Stimulated activated CD8-positive, alpha-beta memory T cell treated with anti-CD3 and anti-CD28 coated beads, Interleukin-4, amount 100 ng/mL, for 1 hour (primary cell): ENCODE measurements around the gene CCR1.

Experiments
- DNase-seq, 2 donors: peaks; one replicate each; pipeline ENCODE4 v3.0.0-alpha.2; 2020; ENCODE audit warnings: low read depth in 2 of 2, low spot score in 1 of 2

The CCR1 gene

GRCh38 chr3:46208167-46208704 is at the start of gene CCR1:
CCR1 (minus strand) TSS chr3:46208313; CDS start chr3:46204313, 4,000 bp downstream.
- DNase-seq = peak in 1 of 2 donors; percentile 10

- DNase-seq = no peak
These were observed 44.9 kb upstream of the CCR1 start for GRCh38 chr3:46252980-46253379.

GRCh38 chr3:46245146-46245545 is 37.0 kb upstream of the CCR1 start:
- DNase-seq = no peak

- no peak for DNase-seq
These were observed 35.4 kb upstream of the CCR1 start for GRCh38 chr3:46243560-46243959.

- DNase-seq = no peak
These were observed 34.0 kb upstream of the CCR1 start, which contains the start of gene CCR3 for GRCh38 chr3:46242120-46242519. CCR3 (plus strand) TSS chr3:46242460; CDS start chr3:46265159, 22,699 bp downstream.

GRCh38 chr3:46239952-46240351 is 31.8 kb upstream of the CCR1 start:
- DNase-seq = no peak

GRCh38 chr3:46239301-46239938 is 31.3 kb upstream of the CCR1 start:
- DNase-seq = no peak

DNA sequence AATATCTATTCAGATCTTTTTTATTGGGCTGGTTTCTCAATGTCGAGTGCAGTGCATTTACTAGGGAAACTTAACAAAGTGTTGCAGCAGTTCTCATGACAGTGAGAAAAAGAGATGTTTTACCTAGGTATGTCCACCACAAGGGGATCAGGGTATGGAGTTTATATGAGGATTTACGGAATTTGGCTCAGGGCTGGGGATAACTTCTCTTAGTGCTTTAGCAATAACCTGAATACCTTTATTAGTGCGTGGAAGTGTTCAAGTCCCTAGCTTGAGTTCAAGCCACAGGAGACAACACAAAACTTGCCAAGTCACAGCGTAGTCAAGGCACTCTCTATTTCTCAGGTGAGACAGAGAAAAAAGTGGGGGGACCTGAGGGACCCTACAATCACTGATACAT is 30.3 kb upstream of the CCR1 start:
- no peak for DNase-seq

GRCh38 chr3:46236294-46237054 is 28.4 kb upstream of the CCR1 start:
- no peak for DNase-seq

DNA sequence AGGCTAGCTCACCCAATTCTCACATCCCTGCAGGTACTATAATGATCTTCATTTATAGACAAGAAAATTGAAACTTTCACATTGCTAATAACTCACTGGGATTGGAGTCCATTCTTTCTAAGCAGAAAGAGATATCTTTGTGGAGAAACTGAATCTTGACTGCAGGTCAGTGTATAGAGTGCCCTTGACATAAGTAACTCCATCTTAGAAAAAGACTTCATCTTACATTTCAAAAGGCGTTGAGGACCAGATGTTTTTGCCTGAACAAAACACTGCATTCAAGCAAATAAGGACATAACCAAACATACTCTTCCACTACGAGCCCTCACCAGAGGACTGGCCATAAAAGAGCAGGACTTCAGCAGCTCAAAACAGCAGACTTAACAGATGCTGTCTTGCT is 27.3 kb upstream of the CCR1 start:
- no peak for DNase-seq

DNA sequence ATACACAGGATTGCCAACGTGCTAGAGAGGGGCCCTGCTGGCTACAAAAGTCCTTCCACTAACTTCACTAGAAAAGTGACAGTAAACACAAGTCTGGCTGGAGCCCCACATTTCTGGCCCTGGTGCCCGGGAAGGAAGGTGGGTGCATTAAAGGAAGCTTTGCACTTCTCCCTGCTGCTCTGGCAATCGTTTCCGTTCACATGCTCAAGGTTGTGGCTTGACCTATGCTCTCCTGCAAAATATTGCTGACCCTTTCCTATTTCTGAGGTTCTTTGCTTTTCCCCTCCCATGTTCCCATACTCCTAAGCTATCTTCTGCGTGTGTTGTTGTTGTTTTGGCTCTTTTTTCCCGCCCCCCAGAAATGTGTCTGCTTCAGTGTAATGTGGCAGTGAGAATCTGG is 25.1 kb upstream of the CCR1 start:
- no peak for DNase-seq

- no peak for DNase-seq
These were observed 23.2 kb upstream of the CCR1 start for GRCh38 chr3:46231323-46231722.

DNA sequence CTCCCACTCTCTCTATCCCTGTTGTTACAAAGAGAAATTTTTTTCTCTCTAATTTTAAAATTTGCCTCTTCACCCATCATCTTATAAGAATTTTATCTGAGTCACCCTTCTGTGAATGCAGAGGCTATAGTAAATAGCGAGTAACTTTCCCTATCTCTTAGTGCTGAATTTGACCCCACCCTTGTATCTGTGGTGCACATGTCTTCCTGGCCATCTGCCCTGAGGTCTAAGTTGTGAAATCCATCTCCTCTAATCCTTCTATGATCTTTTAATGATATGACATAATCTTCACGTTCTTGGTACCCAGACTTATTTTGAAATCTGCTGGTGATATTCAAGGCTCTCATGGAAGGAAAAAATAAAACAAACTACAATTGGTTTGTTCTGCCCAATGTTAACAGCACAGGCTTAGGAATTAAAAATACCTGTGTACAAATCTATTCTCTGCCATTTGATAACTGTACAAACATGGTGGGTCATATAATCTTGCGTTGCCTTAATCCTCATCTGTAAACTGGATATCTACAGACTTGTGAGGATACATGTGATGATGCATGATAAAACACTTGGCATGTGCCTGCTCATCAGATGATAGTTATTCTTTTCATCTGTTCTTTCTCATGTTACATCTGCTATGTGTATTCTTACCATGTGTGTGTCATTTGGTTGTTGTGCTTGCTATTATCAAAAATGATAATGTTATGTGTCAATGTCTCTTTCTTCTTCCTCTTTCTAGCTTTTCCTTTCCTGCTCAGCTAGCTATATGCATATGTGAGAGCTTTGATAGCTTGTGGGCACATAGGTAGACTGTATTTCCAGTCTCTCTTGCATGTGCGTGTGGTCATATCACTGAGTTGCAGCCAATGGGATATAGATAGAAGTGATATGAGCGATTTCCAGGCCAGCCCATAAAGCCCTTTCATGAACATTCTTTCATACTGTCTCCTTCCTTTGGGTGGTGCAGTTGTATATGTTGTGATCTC is 20.4 kb upstream of the CCR1 start:
- DNase-seq = no peak

DNA sequence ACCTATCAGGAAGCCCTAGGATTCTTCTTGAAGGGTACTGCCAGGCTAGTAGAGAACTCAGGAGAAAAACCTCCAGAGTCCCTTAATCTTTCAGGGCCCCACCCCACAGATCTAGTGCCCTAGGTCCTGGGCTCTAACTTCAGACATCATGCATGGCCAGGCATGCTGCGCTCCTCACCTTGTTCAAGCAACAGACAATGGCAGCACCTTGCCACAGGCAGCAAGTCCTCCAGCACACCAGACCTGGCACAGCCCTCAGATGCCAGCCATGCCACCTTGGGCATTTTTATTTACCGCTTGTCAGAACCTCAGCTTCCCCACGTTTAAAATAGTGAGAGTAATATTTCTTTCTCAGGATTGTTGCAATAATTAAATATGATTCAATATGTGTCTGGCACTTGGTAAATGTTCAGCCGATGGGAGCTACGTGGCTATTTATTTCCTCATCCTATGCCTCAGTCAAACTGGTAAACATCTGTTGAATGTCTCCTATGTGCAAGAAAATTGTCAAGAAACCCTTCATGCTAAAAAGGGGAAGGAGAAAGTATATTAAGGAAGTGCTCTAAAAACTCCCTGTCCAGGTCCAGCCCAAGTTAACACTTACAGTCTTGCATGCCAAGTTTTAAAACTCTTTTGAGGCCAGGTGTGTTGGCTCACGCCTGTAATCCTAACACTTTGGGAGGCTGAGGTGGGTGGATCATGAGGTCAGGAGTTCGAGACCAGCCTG is 14.5 kb upstream of the CCR1 start:
- DNase-seq = no peak

DNA sequence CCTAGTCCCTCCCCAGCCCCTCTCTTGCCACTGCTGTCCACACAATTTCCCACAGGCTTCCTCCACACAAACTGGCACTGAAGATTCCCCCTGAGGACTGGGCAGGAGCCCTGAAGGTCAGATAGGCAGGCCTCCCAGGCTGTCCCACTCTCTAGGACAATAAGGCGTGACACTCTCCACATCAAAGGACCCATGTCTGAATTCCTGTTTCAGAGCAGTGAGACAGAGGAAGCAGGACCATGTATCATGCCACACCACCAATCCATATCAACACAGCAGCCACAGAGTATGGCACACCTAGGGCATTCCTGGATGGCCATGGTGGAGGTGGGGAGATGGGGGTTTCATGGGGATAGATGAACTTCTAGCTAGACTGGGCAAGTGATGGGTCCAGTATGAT is 13.8 kb upstream of the CCR1 start:
- DNase-seq = no peak

DNA sequence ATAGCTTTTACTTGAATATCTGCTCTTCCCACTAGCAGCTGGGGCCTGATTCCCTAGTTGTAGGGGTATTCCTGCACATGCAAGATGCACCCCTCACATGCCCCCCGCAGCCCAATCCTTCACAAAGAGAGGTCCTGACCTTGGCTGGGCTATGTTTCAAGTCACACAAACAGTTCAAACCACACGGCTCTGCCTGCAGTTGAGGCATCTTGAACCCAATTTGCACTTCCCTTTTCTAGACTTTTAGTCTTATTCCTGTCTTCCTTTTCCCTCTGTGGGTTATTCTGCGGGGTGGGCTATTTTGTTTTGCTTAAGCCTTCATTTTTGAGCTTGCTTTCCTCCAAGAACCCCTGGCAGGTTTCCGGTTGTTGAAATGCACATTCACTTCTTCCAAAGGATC is 13.3 kb upstream of the CCR1 start:
- no peak for DNase-seq

DNA sequence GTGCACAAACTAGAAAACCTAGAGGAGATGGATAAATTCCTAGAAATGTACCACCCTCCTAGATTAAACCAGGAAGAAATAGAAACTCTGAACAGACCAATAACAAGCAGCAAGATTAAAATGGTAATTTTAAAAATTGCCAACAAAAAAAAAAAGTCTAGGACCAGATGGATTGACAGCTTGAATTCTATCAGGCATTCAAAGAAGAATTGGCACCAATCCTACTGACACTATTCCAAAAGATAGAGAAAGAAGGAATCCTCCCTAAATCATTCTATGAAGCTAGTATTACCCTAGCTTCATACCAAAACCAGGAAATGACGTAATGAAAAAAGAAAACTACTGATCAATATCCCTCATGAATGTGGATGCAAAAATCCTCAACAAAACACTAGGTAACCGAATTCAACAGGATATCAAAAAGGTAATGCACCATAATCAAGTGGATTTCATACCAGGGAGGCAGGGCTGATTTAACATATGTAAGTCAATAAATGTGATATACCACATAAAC is 10.1 kb upstream of the CCR1 start:
- DNase-seq = no peak

DNA sequence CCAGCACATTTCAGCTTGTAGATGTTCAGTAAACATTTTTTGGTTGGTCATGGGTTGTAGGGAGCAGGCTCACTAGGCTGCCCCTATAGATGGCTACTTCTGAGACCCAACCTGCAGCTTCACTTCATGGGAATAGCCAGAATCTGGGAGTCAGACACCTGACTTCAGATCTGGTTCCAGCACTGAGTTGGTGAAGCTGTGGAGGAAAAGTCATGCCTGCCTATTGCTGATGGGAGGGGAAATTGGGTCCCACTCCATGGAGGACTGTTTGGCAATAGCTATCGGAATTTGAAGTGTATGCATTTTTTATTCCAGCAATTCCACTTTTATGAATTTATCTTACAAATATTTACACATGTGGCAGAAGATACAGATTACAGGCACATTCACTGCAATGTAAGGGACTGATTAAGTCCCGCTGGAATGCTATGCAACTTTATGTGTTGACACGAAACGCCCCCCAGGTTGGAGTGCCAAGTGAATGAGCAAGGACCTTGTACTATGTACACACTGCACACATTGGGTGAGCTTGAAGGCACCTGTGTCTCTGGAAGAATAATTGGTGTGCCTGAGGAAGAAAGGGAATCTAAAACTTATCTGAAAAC is 7.8 kb upstream of the CCR1 start:
- DNase-seq = no peak

DNA sequence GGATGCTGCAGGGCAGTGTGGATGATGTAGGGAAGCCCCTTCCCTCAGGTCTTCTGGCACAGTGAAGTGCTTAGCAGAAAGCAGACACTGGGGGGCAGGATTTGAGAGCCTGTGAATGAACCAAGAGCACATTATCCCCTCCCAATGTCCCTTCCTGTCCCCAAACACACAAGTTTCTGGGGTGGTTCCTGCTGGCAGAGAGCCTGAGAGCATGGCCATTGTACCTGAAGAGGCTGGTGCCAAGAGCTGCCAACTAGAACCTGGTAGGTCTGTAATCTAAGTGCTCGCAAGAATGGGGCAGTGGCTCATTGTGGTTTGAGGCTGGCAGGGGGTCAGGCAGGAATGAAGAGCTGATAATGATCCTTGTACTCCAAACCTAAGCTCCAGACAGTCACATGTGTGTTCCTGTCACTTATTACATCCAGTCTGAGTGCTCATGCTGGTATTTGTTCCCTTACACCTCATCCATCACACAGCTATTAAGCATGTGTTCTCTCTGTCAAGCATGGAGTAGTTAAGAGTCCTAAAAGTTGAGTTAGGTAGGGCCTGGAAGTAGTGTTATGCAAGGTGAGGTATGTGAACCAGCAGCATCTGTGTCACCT is 6.7 kb upstream of the CCR1 start:
- no peak for DNase-seq

- no peak for DNase-seq
These were observed 5.1 kb upstream of the CCR1 start for GRCh38 chr3:46213201-46213600.
